ENCODE measurements around the gene DSG3. TPM values are rescaled to one million over a fixed set of nuclear protein-coding genes. Genes with fewer than 3 reads are reported as not detected.

The DSG3 gene
- total RNA-seq, 1 experiment from 2014 or later, result 0.04 TPM

DNA sequence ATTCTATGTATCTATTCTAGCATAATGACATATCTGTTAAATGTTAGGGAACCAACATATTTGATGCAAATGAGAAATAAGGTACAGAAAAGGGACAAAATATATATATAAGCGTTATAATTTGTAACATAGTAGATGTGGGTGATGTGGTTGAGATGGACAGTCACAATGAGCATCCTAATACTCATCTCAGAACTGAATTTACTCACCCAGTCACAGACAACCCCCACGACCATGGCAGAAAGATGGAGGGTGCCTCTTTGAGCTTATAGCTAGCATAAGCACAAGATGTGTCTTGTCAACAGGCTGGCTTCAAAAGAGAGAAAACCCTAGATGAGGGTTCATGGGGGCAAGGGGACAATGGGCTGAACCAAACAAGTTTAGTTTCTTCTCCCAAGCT lies 9.1 kb upstream of the DSG3 start:
- H3K27ac Mint-ChIP-seq, result no peak overlapping the region
- no peak for DNase-seq
- Histone ChIP-seq H3K14ac (ENCODE audit: insufficient read depth, low read length) (no peak overlapping the region), H4K8ac (replicated peaks; ENCODE audit: insufficient read length, low read depth, low read length) (no peak overlapping the region), H3K23ac (ENCODE audit: insufficient read length, low read depth, low read length) (no peak overlapping the region), H3K79me2 (ENCODE audit: insufficient read depth, low read length) (no peaks in the 10 kb centered on the region), H2AK5ac (ENCODE audit: insufficient read length, low read length) (no peak overlapping the region), H3K79me1 (ENCODE audit: insufficient read depth, low read depth, low read length, poor library complexity, severe bottlenecking) (no peaks in the 10 kb centered on the region), H2BK12ac (ENCODE audit: insufficient read length, low read depth, low read length) (no peak overlapping the region), H3K27ac (ENCODE audit: insufficient read length, low read depth, low read length) (no peak overlapping the region), H3K4ac (ENCODE audit: low read depth, low read length) (no peak overlapping the region), H2BK15ac (ENCODE audit: low read depth, low read length) (no peak overlapping the region), H3K18ac (ENCODE audit: insufficient read length, low read depth, low read length) (no peak overlapping the region), H2BK5ac (ENCODE audit: insufficient read length, low read length) (no peak overlapping the region), H3K23me2 (ENCODE audit: insufficient read length, low read depth, low read length, poor library complexity, severe bottlenecking) (no peaks in the 10 kb centered on the region), H4K20me1 (ENCODE audit: control insufficient read depth, insufficient read depth, insufficient read length) (no peaks in the 10 kb centered on the region), H4K91ac (ENCODE audit: insufficient read length, low read depth, low read length) (no peak overlapping the region), H2AFZ (ENCODE audit: low read length) (no peak overlapping the region), H3K9me3 (ENCODE audit: control insufficient read depth, low read depth, low read length) (no peaks in the 10 kb centered on the region), H2BK120ac (ENCODE audit: low read depth, low read length, poor library complexity, severe bottlenecking) (no peak overlapping the region), H3K4me1 (ENCODE audit: insufficient read depth, low read length) (no peaks in the 10 kb centered on the region), H3T11ph (ENCODE audit: low read length) (no peak overlapping the region), H3K4me2 (ENCODE audit: insufficient read depth, insufficient read length, low read length) (no peak overlapping the region), H4K5ac (ENCODE audit: insufficient read length, low read depth, low read length) (no peak overlapping the region), H3K56ac (ENCODE audit: insufficient read length, low read depth, low read length) (no peak overlapping the region), H2BK20ac (ENCODE audit: low read depth, low read length, poor library complexity, severe bottlenecking) (no peak overlapping the region), H3K27me3 (ENCODE audit: insufficient read depth, low read length) (no peaks in the 10 kb centered on the region), H3K9ac (ENCODE audit: extremely low read depth, insufficient read length, low read length) (no peak overlapping the region)
- WGBS (ENCODE audit: extremely low coverage, insufficient read length, low lambda C conversion rate), result no CpG with 5 or more reads among the region's 2 CpGs
- H3K9me3 Mint-ChIP-seq, result no peaks in the 10 kb centered on the region
- H3K27me3 Mint-ChIP-seq (ENCODE audit: low read depth), result no peaks in the 10 kb centered on the region
- H3K4me1 Mint-ChIP-seq, result no peaks in the 10 kb centered on the region
- no peaks in the 10 kb centered on the region for H3K36me3 Mint-ChIP-seq (ENCODE audit: insufficient read depth in 1 of 3, low read depth in 3 of 3)
- H3K4me3 Mint-ChIP-seq, result no peak overlapping the region
- TF ChIP-seq CTCF (conservative IDR thresholded peaks at IDR 0.05), result no peak
